Heart right ventricle (tissue), 16 donors: ENCODE measurements around the gene LRP5. TPM values are rescaled to one million over a fixed set of nuclear protein-coding genes. Genes with fewer than 3 reads are reported as not detected.

Experiments used
- ATAC-seq, 8 donors: fragments of 200-7000 bp; cut with Tn5 transposase; one replicate each; pipeline ENCODE4 v1.9.1; 2020; ENCODE audit warnings: mild to moderate bottlenecking in 8 of 8, moderate library complexity in 8 of 8, moderate number of reproducible peaks in 1 of 8
- DNase-seq, 2 donors: peaks; one replicate each; pipeline ENCODE4 v3.0.0-alpha.2; 2020
- H3K27ac ChIP-seq, 10 donors: fragments of 200-600 bp; sonication (generic) in 2 of 10; one replicate each; pipeline versions ENCODE4 v1.5.0 to v1.8.0; 2020 to 2022; ENCODE audit warnings: mild to moderate bottlenecking in 3 of 10
- H3K27me3 ChIP-seq, 7 donors: fragments of 200-600 bp; one replicate each; pipeline ENCODE4 v1.8.0; 2021 to 2022; ENCODE audit warnings: mild to moderate bottlenecking in 2 of 7
- H3K36me3 ChIP-seq, 9 donors: fragments of 200-600 bp; sonication (generic) in 1 of 9; one replicate each; pipeline versions ENCODE4 v1.5.0 to v1.8.0; 2020 to 2022; ENCODE audit warnings: mild to moderate bottlenecking in 2 of 9
- H3K4me1 ChIP-seq, 9 donors: fragments of 200-600 bp; sonication (generic) in 1 of 9; one replicate each; pipeline versions ENCODE4 v1.5.0 to v1.8.0; 2020 to 2022; ENCODE audit warnings: mild to moderate bottlenecking in 4 of 9
- H3K4me3 ChIP-seq, 10 donors: fragments of 200-600 bp; sonication (generic) in 2 of 10; one replicate each; pipeline versions ENCODE4 v1.5.0 to v1.8.0; 2020 to 2022; ENCODE audit warnings: mild to moderate bottlenecking in 7 of 10, moderate library complexity in 2 of 10
- H3K9me3 ChIP-seq, 11 donors: fragments of 200-600 bp in 10 of 11; sonication (generic) in 2 of 11; one replicate each; pipeline versions ENCODE4 v1.5.0 to v1.8.0; 2013 to 2022; ENCODE audit warnings: mild to moderate bottlenecking in 2 of 11, control low read depth in 1 of 11, moderate library complexity in 1 of 11
- WGBS, 2 donors: extraction: QIAGEN DNeasy Blood & Tissue Kit; methylation state at CpG; one replicate each; pipeline ENCODE4 v1.1.7; 2013; ENCODE audit warnings: inconsistent platforms in 1 of 2; 5-methylcytosine and 5-hydroxymethylcytosine counted together
- intact Hi-C, 10 donors: fragments of 100-400 bp; cut with DNase I; formaldehyde crosslinking; loops; one replicate each; pipeline versions ENCODE4 v1.11.1 to v1.14.2; 2022
- polyA plus RNA-seq, 2 donors: library from polyadenylated mRNA; stranded (reverse); fragments of 200-250 nt; gene quantifications; one replicate each; pipeline ENCODE4 v1.2.3, GENCODE V29; 2013
- total RNA-seq, 10 donors: library from RNA; stranded (reverse); fragmentation: NEBNext Ultra II Directional in 3 of 10; extraction: Animal tissue kit (Norgen Biotek cat#: 25700) in 3 of 10; gene quantifications; one replicate each; pipeline versions ENCODE4 v1.2.1 to v1.2.4, GENCODE V29; 2021 to 2023
- TF ChIP-seq, protein P1 (sequence below), 9 donors: fragments of 200-600 bp; sonication (generic) in 2 of 9; IDR thresholded peaks; one replicate each; pipeline versions ENCODE4 v1.5.0 to v1.8.0; 2021 to 2022; ENCODE audit warnings: antibody characterized with exemption in 9 of 9, mild to moderate bottlenecking in 5 of 9, moderate library complexity in 1 of 9
- donor health status: Arrhythmogenic right ventricular cardiomyopathy.
- donor health status: ischemic (EF 13 %, LVEDD 7.1; RV severe dilation, severe dysfunction).
- donor health status: healthy with polysubstance abuse.
- donor health status: DM: no; HTN: yes; CAD: no.
- donor health status: DM: no; HTN: no; CAD: no.
- donor health status: ischemic (EF 25% LVEDD 6.9; RV normal size, moderate dysfunction).
- donor health status: ischemic (EF 25% LVEDD 5.7; RV mildly dilated, moderate dysfunction).
- donor health status: healthy.
- donor health status: DM: yes; HTN: yes; CAD: no.
- donor health status: Ischemic cardiomyopathy.
- donor health status: ischemic (EF 35%, LVEDD 5.7; RV mildly dilated, moderate dysfunction).
- donor health status: nonischemic (EF 11% LVEDD 7.7; RV severe dilation, severe dysfunction).
- donor health status: DM: yes; HTN: yes; CAD: no.
- donor health status: PGD.
- donor health status: ischemic (EF 29% LVEDD 5.4; RV normal size, mild dysfunction).
- donor health status: nonischemic (EF 23%, LVEDD 6.1; RV moderate dilation, normal function).

LRP5 gene
- total and polyA plus RNA-seq, 12 donors, result 23.2 to 73.3 (median 46.3) TPM

DNA sequence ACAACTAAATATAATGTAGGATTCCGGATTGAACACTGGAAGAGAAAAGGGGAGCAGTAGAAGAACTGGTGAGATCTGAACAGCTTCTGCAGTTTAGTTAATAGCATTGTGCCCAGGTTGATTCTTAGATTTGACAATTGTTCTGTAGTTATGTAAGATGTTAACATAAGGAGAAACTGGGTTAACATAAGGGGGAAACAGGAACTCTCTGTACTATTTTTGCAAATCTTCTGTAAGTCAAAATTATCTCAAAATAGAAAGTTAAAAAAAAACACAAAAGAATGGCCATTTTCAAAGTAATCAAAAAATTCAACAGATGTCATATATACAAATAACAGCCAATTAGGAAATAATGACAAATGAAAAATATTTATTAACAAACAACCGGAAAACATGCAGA lies 18.7 kb upstream of the LRP5 start:
- ATAC-seq (no peak), DNase-seq (no peak)
- H3K4me1 ChIP-seq, result peaks cover 6 to 17% (median 14%) of the 10 kb centered on the region in 9 donors
- no peaks in the 10 kb centered on the region for H3K27me3 ChIP-seq
- TF ChIP-seq, protein P1, sequence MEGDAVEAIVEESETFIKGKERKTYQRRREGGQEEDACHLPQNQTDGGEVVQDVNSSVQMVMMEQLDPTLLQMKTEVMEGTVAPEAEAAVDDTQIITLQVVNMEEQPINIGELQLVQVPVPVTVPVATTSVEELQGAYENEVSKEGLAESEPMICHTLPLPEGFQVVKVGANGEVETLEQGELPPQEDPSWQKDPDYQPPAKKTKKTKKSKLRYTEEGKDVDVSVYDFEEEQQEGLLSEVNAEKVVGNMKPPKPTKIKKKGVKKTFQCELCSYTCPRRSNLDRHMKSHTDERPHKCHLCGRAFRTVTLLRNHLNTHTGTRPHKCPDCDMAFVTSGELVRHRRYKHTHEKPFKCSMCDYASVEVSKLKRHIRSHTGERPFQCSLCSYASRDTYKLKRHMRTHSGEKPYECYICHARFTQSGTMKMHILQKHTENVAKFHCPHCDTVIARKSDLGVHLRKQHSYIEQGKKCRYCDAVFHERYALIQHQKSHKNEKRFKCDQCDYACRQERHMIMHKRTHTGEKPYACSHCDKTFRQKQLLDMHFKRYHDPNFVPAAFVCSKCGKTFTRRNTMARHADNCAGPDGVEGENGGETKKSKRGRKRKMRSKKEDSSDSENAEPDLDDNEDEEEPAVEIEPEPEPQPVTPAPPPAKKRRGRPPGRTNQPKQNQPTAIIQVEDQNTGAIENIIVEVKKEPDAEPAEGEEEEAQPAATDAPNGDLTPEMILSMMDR (IDR thresholded peaks at IDR 0.05), result no peak
- H3K36me3 ChIP-seq, result no peaks in the 10 kb centered on the region
- intact Hi-C loops, result loop anchor here in 1 of 10 donors (10.0 kb wide), 1 partner anchor 151 kb away; no protein-coding TSS in a partner anchor
- peaks cover 0 to 9% (median 0%) of the 10 kb centered on the region in 11 donors for H3K9me3 ChIP-seq
- 84 to 88% methylated on average over 2 of the region's 2 CpGs for WGBS, 2 donors
- H3K27ac ChIP-seq, result no peak overlapping the region
- H3K4me3 ChIP-seq, result no peak overlapping the region

DNA sequence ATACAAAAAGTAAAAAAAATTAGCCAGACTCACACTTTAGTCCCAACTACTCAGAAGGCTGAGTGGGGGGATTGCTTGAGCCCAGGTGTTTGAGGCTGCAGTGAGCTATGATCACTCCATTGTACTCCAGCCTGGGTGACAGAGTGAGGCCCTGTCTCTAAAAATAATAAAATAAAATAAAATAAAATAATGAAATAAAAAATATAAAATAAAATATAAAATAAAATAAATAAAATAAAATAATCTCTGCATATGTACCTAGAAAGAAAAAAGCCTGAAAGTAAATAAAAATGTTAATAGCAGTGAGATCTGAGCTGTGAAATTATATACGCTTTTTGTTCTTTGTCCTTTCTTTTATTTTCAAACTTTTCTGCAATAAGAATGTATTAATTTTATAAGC lies 17.1 kb upstream of the LRP5 start:
- no peak for DNase-seq
- no peaks in the 10 kb centered on the region for H3K36me3 ChIP-seq
- no peaks in the 10 kb centered on the region for H3K27me3 ChIP-seq
- ATAC-seq, result no peak
- intact Hi-C loops, result loop anchor here in 5 of 10 donors (5.0 to 10.0 kb wide), 5 partner anchors 38 to 152 kb away; no protein-coding TSS in a partner anchor
- peaks cover 6 to 23% (median 14%) of the 10 kb centered on the region in 9 donors for H3K4me1 ChIP-seq
- H3K4me3 ChIP-seq, result no peak overlapping the region
- H3K27ac ChIP-seq, result no peak overlapping the region
- TF ChIP-seq, protein P1 (IDR thresholded peaks at IDR 0.05), result no peak
- no peaks in the 10 kb centered on the region for H3K9me3 ChIP-seq
- 98 to 99% methylated on average over 1 of the region's 1 CpG for WGBS, 2 donors

DNA sequence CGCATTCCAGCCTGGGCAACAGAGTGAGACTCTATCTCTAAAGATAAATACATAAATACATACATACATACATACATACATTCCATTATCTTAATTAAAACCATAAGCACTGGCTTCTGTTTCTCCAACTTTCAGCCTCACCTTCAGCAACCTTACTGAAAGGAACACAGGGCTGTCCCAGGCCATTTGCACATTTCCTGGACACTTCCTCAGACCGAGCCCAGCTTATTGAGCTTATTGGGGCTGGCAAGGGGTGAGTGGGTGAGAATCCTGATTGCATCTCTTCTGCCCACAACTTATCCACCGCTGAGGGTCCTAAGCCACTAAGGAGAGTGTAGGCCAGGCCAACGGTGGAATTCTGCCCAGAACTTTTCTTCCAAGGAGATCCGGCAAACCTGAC lies 16.5 kb upstream of the LRP5 start:
- no peaks in the 10 kb centered on the region for H3K9me3 ChIP-seq
- H3K27me3 ChIP-seq, result no peaks in the 10 kb centered on the region
- no peak overlapping the region for H3K4me3 ChIP-seq
- 89 to 91% methylated on average over 5 of the region's 5 CpGs for WGBS, 2 donors
- H3K4me1 ChIP-seq, result peaks cover 6 to 23% (median 14%) of the 10 kb centered on the region in 9 donors
- intact Hi-C loops, result loop anchor here in 8 of 10 donors (2.0 to 10.0 kb wide), 7 partner anchors 39 to 151 kb away; no protein-coding TSS in a partner anchor
- no peak for ATAC-seq
- H3K27ac ChIP-seq, result no peak overlapping the region
- H3K36me3 ChIP-seq, result no peaks in the 10 kb centered on the region
- TF ChIP-seq, protein P1 (IDR thresholded peaks at IDR 0.05), result no peak
- DNase-seq, result no peak

DNA sequence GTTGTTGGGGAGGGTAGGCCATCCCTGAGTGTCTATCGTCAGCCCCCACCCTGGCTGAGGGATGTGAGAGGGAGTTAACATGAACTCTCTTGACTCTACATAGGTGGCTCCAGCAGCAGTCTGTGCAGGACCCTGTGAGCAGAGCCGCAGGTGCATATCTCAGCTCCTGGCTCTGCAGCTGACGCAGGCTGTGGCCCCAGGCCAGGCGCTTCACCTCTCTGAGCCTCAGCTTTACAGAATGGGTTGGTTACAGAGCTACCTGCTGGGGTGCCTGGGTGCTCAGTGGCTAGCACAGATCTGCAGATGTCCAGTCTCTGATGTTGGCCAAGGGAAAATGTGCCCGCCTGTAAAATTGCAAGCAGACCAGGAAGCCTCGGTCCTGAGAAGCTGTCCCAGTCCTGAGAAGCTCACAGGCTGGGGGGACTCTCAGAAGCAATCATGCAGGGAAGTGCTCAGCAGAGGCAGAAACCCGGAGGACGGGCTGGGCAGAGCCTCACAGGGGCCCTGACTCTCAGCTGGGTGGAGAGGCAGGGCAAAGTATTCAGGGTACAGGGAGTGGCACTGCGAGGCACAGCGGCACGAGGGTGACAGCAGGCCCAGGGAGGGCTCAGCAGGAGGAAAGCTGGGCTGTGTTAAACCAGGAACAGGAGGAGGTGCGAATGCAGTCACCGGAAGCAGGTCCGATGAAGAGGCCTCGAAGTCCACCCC lies 15.9 kb upstream of the LRP5 start:
- no peaks in the 10 kb centered on the region for H3K36me3 ChIP-seq
- H3K27ac ChIP-seq, result no peak overlapping the region
- TF ChIP-seq, protein P1 (IDR thresholded peaks at IDR 0.05), result no peak
- no peak for ATAC-seq
- 86 to 90% methylated on average over 15 of the region's 15 CpGs for WGBS, 2 donors
- H3K4me1 ChIP-seq, result peaks cover 6 to 23% (median 14%) of the 10 kb centered on the region in 9 donors
- no peaks in the 10 kb centered on the region for H3K9me3 ChIP-seq
- intact Hi-C loops, result loop anchor here in 9 of 10 donors (1.0 to 10.0 kb wide), 9 partner anchors 38 to 151 kb away; no protein-coding TSS in a partner anchor
- no peak for DNase-seq
- H3K4me3 ChIP-seq, result no peak overlapping the region
- H3K27me3 ChIP-seq, result no peaks in the 10 kb centered on the region
